Measurements from ENCODE around the gene LASP1.

DNA sequence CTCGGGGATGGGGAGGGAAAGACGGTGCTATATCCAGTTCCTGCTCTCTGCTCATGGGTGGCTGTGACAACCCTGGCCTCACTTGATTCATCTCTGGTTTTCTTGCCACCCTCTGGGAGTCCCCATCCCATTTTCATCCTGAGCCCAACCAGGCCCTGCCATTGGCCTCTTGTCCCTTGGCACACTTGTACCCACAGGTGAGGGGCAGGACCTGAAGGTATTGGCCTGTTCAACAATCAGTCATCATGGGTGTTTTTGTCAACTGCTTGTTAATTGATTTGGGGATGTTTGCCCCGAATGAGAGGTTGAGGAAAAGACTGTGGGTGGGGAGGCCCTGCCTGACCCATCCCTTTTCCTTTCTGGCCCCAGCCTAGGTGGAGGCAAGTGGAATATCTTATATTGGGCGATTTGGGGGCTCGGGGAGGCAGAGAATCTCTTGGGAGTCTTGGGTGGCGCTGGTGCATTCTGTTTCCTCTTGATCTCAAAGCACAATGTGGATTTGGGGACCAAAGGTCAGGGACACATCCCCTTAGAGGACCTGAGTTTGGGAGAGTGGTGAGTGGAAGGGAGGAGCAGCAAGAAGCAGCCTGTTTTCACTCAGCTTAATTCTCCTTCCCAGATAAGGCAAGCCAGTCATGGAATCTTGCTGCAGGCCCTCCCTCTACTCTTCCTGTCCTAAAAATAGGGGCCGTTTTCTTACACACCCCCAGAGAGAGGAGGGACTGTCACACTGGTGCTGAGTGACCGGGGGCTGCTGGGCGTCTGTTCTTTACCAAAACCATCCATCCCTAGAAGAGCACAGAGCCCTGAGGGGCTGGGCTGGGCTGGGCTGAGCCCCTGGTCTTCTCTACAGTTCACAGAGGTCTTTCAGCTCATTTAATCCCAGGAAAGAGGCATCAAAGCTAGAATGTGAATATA, 50.8 kb downstream of the LASP1 start:
- TF ChIP-seq CTCF (IDR thresholded peaks at IDR 0.05; ENCODE audit: low read depth, low read length) (no peak), POLR2A (IDR thresholded peaks at IDR 0.05; ENCODE audit: extremely low read depth, insufficient read length) (no peak), MYC (IDR thresholded peaks at IDR 0.05; ENCODE audit: low read depth, low read length) (no peak), MAX (IDR thresholded peaks at IDR 0.05; ENCODE audit: low read depth, low read length) (no peak)
